ENCODE measurements around the gene VPS54.

The VPS54 gene

DNA sequence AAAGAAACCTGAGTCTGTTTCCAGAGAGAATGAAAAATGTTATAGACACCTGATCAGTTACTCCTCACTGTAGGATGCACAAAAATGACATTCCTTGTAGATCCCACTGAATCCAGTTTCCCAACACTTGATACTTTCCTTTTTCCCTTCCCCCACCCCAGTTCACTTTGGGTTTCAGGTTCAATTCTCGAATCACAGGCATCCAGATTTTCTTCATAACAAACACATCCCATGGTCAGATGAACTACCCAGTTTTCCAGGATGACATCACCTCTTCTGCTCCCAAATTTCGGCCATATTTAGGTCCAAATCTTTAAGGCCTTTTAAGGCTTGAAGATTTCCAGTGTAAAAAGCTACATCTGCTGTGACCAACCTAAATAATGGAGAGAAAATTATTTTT lies 126.1 kb downstream of the VPS54 start:
- Histone ChIP-seq H3K4me1 (ENCODE audit: insufficient read depth, insufficient read length) (no peaks in the 10 kb centered on the region), H3K9me3 (ENCODE audit: insufficient read depth, low read length) (no peaks in the 10 kb centered on the region), H3K4me3 (ENCODE audit: insufficient read length, low read depth) (no peak overlapping the region), H3K27me3 (ENCODE audit: insufficient read depth, insufficient read length) (no peaks in the 10 kb centered on the region), H3K36me3 (ENCODE audit: insufficient read depth, insufficient read length, low read length) (peaks cover 61% of the 10 kb centered on the region), H3K9ac (ENCODE audit: insufficient read length, low read depth) (no peak overlapping the region)
- TF ChIP-seq SUZ12 (IDR thresholded peaks at IDR 0.05; ENCODE audit: extremely low read depth, insufficient read depth, insufficient read length) (no peak), ZNF274 (IDR thresholded peaks at IDR 0.05; ENCODE audit: low read depth, low read length) (no peak), YY1 (IDR thresholded peaks at IDR 0.05; ENCODE audit: insufficient read depth, insufficient read length) (no peak)
- no peak for DNase-seq (ENCODE audit: low read depth, low spot score)

DNA sequence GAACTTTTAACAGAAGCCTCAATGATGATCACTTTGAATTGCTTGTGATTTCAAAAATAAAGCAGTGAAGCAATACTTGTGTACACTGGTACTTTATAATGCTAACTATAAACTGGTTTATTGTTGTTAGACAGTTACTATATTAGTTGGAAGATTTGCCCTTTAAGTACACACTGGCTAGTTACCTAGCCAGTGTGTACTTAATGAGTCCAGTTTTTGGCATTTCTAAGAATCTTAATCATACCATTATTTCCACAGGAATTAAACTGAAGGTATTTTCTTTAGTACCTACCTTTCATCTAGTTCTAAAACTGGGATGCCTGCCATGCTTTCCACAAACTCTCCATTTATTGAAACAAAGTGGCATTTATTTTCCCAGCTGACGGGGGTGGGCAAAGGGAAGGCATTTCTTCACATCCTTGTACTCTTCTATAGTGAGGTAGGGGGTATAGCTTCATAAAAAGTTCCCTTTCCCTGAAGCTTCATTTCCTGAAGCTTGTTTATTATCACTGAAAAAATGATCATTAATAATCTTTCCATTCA lies 127.7 kb downstream of the VPS54 start:
- H3K36me3 ChIP-seq (ENCODE audit: insufficient read depth, insufficient read length, low read length): peaks cover 67% of the 10 kb centered on the region

DNA sequence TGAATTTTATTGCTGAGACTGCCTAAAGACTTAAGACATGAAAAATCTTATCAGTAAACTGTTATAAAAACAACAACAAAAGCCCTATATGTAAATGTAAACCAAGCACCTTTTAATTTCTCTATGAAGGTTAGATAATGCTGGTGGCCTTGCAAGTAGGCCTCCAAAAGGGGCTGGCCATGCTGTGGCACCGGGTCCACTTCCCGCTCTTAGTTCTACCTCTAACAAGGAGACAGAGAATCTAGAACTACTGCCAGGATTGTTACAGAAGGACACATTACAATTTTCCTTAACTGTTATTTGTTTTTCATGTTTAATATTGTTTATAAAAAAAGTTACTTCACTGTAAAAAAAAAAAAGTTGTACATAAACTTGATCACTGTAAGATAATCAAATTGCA lies 128.6 kb downstream of the VPS54 start:
- Histone ChIP-seq H3K9ac (ENCODE audit: insufficient read length, low read depth) (no peak overlapping the region), H3K9me3 (ENCODE audit: insufficient read depth, low read length) (no peaks in the 10 kb centered on the region), H3K4me3 (ENCODE audit: insufficient read length, low read depth) (no peak overlapping the region), H3K36me3 (ENCODE audit: insufficient read depth, insufficient read length, low read length) (peaks cover 70% of the 10 kb centered on the region), H3K4me1 (ENCODE audit: insufficient read depth, insufficient read length) (no peaks in the 10 kb centered on the region), H3K27me3 (ENCODE audit: insufficient read depth, insufficient read length) (no peaks in the 10 kb centered on the region)
- TF ChIP-seq YY1 (IDR thresholded peaks at IDR 0.05; ENCODE audit: insufficient read depth, insufficient read length) (no peak), SUZ12 (IDR thresholded peaks at IDR 0.05; ENCODE audit: extremely low read depth, insufficient read depth, insufficient read length) (no peak), ZNF274 (IDR thresholded peaks at IDR 0.05; ENCODE audit: low read depth, low read length) (no peak)
- DNase-seq (ENCODE audit: low read depth, low spot score): no peak

More for the DNA sequence above, 127.7 kb downstream of the VPS54 start:
- H3K9ac ChIP-seq (ENCODE audit: insufficient read length, low read depth): no peak overlapping the region
- H3K4me3 ChIP-seq (ENCODE audit: insufficient read length, low read depth): no peak overlapping the region
- no peaks in the 10 kb centered on the region for H3K27me3 ChIP-seq (ENCODE audit: insufficient read depth, insufficient read length)
- DNase-seq (ENCODE audit: low read depth, low spot score): no peak
- TF ChIP-seq SUZ12 (IDR thresholded peaks at IDR 0.05; ENCODE audit: extremely low read depth, insufficient read depth, insufficient read length) (no peak), YY1 (IDR thresholded peaks at IDR 0.05; ENCODE audit: insufficient read depth, insufficient read length) (no peak), ZNF274 (IDR thresholded peaks at IDR 0.05; ENCODE audit: low read depth, low read length) (no peak)
- H3K9me3 ChIP-seq (ENCODE audit: insufficient read depth, low read length): no peaks in the 10 kb centered on the region
- no peaks in the 10 kb centered on the region for H3K4me1 ChIP-seq (ENCODE audit: insufficient read depth, insufficient read length)

DNA sequence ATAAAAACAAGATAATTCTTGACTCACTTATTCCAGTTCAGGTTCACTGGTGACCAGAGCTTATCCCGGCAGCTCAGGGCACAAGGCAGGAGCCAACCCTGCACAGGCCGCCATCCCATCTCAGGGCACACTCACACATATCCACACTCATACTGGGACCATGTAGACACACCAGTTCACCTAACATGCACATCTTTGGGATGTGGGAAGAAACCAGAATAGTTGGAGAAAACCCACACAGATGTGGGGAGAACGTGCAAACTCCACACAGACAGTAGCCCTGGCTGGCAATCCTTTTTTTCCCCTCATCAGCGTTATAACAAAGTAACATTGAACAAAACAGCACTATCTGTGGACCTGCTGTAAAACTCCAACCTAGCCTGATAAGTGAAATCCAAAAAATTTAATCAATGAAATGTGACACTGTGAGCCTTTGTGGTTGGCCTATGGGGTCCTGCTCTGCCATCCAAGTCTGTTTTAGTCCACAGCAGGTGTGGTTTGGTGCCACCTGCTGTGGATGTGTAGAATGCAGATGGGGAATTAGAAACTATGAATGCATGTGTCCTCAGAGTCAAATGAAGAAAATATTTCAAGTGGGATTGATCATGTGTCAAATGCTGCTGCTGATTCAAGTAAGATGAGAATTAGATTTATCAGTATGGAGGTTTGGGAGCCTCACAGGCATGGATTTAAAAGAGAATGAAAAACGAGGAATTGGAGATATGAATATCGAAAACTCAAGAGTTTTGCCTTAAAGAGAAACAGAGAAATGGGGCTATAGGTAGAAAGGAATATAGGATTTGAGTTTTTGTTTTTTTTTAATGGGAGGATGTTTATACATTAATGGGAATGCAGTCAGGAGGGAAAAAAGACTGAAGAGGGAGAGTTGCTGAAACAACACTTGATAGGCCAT lies 130.5 kb downstream of the VPS54 start:
- DNase-seq (ENCODE audit: low read depth, low spot score): peak; percentile 22
- Histone ChIP-seq H3K36me3 (ENCODE audit: insufficient read depth, insufficient read length, low read length) (peaks cover 84% of the 10 kb centered on the region), H3K9me3 (ENCODE audit: insufficient read depth, low read length) (no peaks in the 10 kb centered on the region), H3K4me1 (ENCODE audit: insufficient read depth, insufficient read length) (no peaks in the 10 kb centered on the region), H3K9ac (ENCODE audit: insufficient read length, low read depth) (no peak overlapping the region), H3K4me3 (ENCODE audit: insufficient read length, low read depth) (no peak overlapping the region), H3K27me3 (ENCODE audit: insufficient read depth, insufficient read length) (no peaks in the 10 kb centered on the region)
- TF ChIP-seq ZNF274 (IDR thresholded peaks at IDR 0.05; ENCODE audit: low read depth, low read length) (no peak), SUZ12 (IDR thresholded peaks at IDR 0.05; ENCODE audit: extremely low read depth, insufficient read depth, insufficient read length) (no peak), YY1 (IDR thresholded peaks at IDR 0.05; ENCODE audit: insufficient read depth, insufficient read length) (no peak)

DNA sequence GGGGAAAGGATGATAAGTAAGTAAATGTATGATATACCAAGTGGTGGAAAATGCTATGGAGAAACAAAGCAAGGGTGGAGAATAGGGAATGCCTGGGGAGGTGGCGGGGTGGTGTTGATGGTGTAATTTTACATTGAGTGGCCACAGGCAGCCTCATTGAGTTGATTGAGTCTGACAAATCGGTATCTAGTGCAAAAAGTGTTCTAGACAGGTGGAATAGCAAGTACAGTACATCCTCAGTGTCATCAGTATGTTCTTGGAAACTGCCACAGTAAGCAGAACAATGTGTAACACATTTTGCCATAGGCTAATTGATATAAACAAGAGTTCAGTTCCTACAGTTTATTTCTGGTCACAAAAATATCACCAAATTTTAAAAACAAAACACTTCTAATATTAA lies 131.2 kb downstream of the VPS54 start:
- H3K4me3 ChIP-seq (ENCODE audit: insufficient read length, low read depth): no peak overlapping the region
- TF ChIP-seq ZNF274 (IDR thresholded peaks at IDR 0.05; ENCODE audit: low read depth, low read length) (no peak), SUZ12 (IDR thresholded peaks at IDR 0.05; ENCODE audit: extremely low read depth, insufficient read depth, insufficient read length) (no peak), YY1 (IDR thresholded peaks at IDR 0.05; ENCODE audit: insufficient read depth, insufficient read length) (no peak)
- H3K27me3 ChIP-seq (ENCODE audit: insufficient read depth, insufficient read length): no peaks in the 10 kb centered on the region
- H3K36me3 ChIP-seq (ENCODE audit: insufficient read depth, insufficient read length, low read length): peaks cover 87% of the 10 kb centered on the region
- DNase-seq (ENCODE audit: low read depth, low spot score): no peak
- H3K9ac ChIP-seq (ENCODE audit: insufficient read length, low read depth): no peak overlapping the region
- no peaks in the 10 kb centered on the region for H3K4me1 ChIP-seq (ENCODE audit: insufficient read depth, insufficient read length)
- H3K9me3 ChIP-seq (ENCODE audit: insufficient read depth, low read length): no peaks in the 10 kb centered on the region

DNA sequence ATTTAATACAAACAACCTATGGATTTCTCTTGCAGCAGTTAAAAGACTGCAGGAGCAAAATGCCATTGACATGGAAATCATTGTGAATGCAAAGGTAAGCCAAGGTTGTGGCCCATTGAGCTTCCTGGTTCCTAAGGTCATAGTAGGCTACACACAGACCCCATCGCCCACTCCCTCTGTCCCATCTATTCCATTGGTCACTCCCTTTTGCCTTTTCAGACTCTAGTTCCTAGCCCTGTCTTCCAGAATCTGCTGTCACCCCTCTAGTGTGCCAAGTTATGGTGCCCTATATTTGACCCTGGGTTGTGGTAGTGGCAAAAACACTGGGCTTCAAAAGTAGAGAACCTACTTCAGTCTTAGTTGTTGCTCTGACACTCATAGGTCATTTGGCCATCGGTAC lies 132.8 kb downstream of the VPS54 start:
- Histone ChIP-seq H3K4me3 (ENCODE audit: insufficient read length, low read depth) (no peak overlapping the region), H3K9me3 (ENCODE audit: insufficient read depth, low read length) (no peaks in the 10 kb centered on the region), H3K27me3 (ENCODE audit: insufficient read depth, insufficient read length) (no peaks in the 10 kb centered on the region), H3K9ac (ENCODE audit: insufficient read length, low read depth) (no peak overlapping the region), H3K36me3 (ENCODE audit: insufficient read depth, insufficient read length, low read length) (peaks cover 95% of the 10 kb centered on the region), H3K4me1 (ENCODE audit: insufficient read depth, insufficient read length) (no peaks in the 10 kb centered on the region)
- DNase-seq (ENCODE audit: low read depth, low spot score): no peak
- TF ChIP-seq ZNF274 (IDR thresholded peaks at IDR 0.05; ENCODE audit: low read depth, low read length) (no peak), SUZ12 (IDR thresholded peaks at IDR 0.05; ENCODE audit: extremely low read depth, insufficient read depth, insufficient read length) (no peak), YY1 (IDR thresholded peaks at IDR 0.05; ENCODE audit: insufficient read depth, insufficient read length) (no peak)

DNA sequence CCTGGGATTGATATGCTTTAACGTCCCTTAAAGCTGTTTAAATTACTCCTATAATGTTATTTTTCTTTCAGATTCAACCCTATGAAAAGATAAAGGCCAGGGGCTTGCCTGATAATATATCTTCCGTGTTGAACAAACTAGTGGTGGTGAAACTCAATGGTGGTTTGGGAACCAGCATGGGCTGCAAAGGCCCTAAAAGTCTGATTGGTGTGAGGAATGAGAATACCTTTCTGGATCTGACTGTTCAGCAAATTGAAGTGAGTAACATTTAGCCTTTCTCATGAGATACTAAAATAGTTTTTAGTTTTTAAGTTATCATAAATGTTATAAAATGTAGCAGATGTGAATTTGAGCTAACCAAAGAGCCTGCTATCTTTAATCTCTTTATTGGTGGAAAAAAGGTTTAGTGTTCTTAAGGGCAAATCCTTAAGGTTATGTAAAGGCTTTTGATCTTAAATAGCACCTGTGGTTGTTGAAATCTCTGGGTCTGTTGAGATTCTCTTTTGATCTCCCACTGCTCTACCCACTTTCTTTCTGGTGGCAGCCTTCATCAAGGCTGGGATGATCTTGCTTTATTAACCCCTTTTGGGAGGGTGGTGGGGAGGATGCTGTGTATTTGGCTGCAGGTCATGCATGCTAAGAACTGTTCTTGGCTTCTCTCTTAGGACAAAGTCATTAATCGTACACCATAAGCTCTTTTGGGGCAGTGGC lies 136.7 kb downstream of the VPS54 start:
- H3K27me3 ChIP-seq (ENCODE audit: insufficient read depth, insufficient read length): no peaks in the 10 kb centered on the region
- H3K9ac ChIP-seq (ENCODE audit: insufficient read length, low read depth): no peak overlapping the region
- H3K4me3 ChIP-seq (ENCODE audit: insufficient read length, low read depth): no peak overlapping the region
- H3K9me3 ChIP-seq (ENCODE audit: insufficient read depth, low read length): no peaks in the 10 kb centered on the region
- TF ChIP-seq ZNF274 (IDR thresholded peaks at IDR 0.05; ENCODE audit: low read depth, low read length) (no peak), SUZ12 (IDR thresholded peaks at IDR 0.05; ENCODE audit: extremely low read depth, insufficient read depth, insufficient read length) (no peak), YY1 (IDR thresholded peaks at IDR 0.05; ENCODE audit: insufficient read depth, insufficient read length) (no peak)
- H3K36me3 ChIP-seq (ENCODE audit: insufficient read depth, insufficient read length, low read length): peaks cover 71% of the 10 kb centered on the region
- no peak for DNase-seq (ENCODE audit: low read depth, low spot score)
- no peaks in the 10 kb centered on the region for H3K4me1 ChIP-seq (ENCODE audit: insufficient read depth, insufficient read length)
